Fibroblast of pulmonary artery (primary cell): ENCODE results near the gene RBKS.

Source experiments
- DNase-seq: peaks from one replicate; pipeline ENCODE4 v3.0.0-alpha.2; 2010; ENCODE audit warnings: low read depth
- H3K4me3 ChIP-seq: replicated peaks from 2 replicates; pipeline ENCODE4 v1.5.1; 2011; ENCODE audit warnings: low read depth, mild to moderate bottlenecking, control low read depth, low read length, moderate library complexity
- TF ChIP-seq, protein P1 (sequence below): IDR thresholded peaks from 2 replicates; pipeline ENCODE4 v1.5.1; 2011; ENCODE audit warnings: mild to moderate bottlenecking, control low read depth, low read length, inconsistent platforms; ENCODE audit errors: missing control alignments

The RBKS gene

GRCh38 chr2:27890146-27890923, at the start of gene RBKS, which contains the start of gene BABAM2:
Gene RBKS, minus strand, starts transcription at chr2:27890387. Its CDS starts 42 bp downstream, at chr2:27890345.
Gene BABAM2, plus strand, starts transcription at chr2:27890729. Its CDS starts 3,828 bp downstream, at chr2:27894557.
- peak; percentile 84 for DNase-seq
- TF ChIP-seq, protein P1, sequence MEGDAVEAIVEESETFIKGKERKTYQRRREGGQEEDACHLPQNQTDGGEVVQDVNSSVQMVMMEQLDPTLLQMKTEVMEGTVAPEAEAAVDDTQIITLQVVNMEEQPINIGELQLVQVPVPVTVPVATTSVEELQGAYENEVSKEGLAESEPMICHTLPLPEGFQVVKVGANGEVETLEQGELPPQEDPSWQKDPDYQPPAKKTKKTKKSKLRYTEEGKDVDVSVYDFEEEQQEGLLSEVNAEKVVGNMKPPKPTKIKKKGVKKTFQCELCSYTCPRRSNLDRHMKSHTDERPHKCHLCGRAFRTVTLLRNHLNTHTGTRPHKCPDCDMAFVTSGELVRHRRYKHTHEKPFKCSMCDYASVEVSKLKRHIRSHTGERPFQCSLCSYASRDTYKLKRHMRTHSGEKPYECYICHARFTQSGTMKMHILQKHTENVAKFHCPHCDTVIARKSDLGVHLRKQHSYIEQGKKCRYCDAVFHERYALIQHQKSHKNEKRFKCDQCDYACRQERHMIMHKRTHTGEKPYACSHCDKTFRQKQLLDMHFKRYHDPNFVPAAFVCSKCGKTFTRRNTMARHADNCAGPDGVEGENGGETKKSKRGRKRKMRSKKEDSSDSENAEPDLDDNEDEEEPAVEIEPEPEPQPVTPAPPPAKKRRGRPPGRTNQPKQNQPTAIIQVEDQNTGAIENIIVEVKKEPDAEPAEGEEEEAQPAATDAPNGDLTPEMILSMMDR = no peak

GRCh38 chr2:27935026-27935425, 44.8 kb upstream of the RBKS start:
- DNase-seq = no peak
- TF ChIP-seq, protein P1 = no peak
- H3K4me3 ChIP-seq = no peak overlapping the region

More at GRCh38 chr2:27890146-27890923, at the start of gene RBKS, which contains the start of gene BABAM2:
- H3K4me3 ChIP-seq = peak within 1 kb of the TSS; percentile 79

GRCh38 chr2:27932396-27932795, 42.2 kb upstream of the RBKS start:
- H3K4me3 ChIP-seq = no peak overlapping the region
- peak; percentile 57 for DNase-seq
- TF ChIP-seq, protein P1 = no peak

- no peak for DNase-seq
- no peak overlapping the region for H3K4me3 ChIP-seq
- TF ChIP-seq, protein P1 = no peak
Measured at GRCh38 chr2:27931361-27931950, 41.3 kb upstream of the RBKS start.

GRCh38 chr2:27929916-27930486, 39.8 kb upstream of the RBKS start:
- H3K4me3 ChIP-seq = no peak overlapping the region
- TF ChIP-seq, protein P1 = no peak
- DNase-seq = no peak

- DNase-seq = no peak
- H3K4me3 ChIP-seq = no peak overlapping the region
- TF ChIP-seq, protein P1 = no peak
Measured at GRCh38 chr2:27925766-27926472, 35.7 kb upstream of the RBKS start.
